GM18951 (cell line): ENCODE data around the gene PITPNM1.

Experiments used
- POLR2A ChIP-seq: IDR thresholded peaks from 4 replicates; pipeline ENCODE4 v1.6.1; 2011; ENCODE audit warnings: mild to moderate bottlenecking; ENCODE audit not compliant: insufficient read length, insufficient read depth; ENCODE audit errors: extremely low read depth
- in situ Hi-C: fragments of 300-500 bp; cut with MboI; formaldehyde crosslinking; loops from one replicate; pipeline ENCODE4 v1.12.0; 2022; ENCODE audit warnings: low sequenced_read_pairs, mixed read lengths, inconsistent platforms; ENCODE audit not compliant: unreplicated experiment

Gene PITPNM1

GRCh38 chr11:67495234-67496005, 9.7 kb downstream of the PITPNM1 start:
- no peak for TF ChIP-seq POLR2A
- in situ Hi-C loops: no loop called here

- in situ Hi-C loops: no loop called here
- no peak for TF ChIP-seq POLR2A
These were observed 10.6 kb downstream of the PITPNM1 start for GRCh38 chr11:67494371-67495233.

- in situ Hi-C loops: no loop called here
- TF ChIP-seq POLR2A: no peak
These were observed 11.4 kb downstream of the PITPNM1 start for GRCh38 chr11:67493548-67494370.

- TF ChIP-seq POLR2A: no peak
- in situ Hi-C loops: no loop called here
These were observed 12.2 kb downstream of the PITPNM1 start for GRCh38 chr11:67492801-67493547.

GRCh38 chr11:67492069-67492727, 13.0 kb downstream of the PITPNM1 start:
- no peak for TF ChIP-seq POLR2A
- in situ Hi-C loops: no loop called here

- TF ChIP-seq POLR2A: no peak
- in situ Hi-C loops: no loop called here
These were observed 13.7 kb downstream of the PITPNM1 start for GRCh38 chr11:67491276-67492068.

- in situ Hi-C loops: no loop called here
- TF ChIP-seq POLR2A: no peak
These were observed 14.5 kb downstream of the PITPNM1 start for GRCh38 chr11:67490727-67491065.

GRCh38 chr11:67489885-67490726, 15.1 kb downstream of the PITPNM1 start:
- in situ Hi-C loops: no loop called here
- peak; percentile 7 for TF ChIP-seq POLR2A

- TF ChIP-seq POLR2A: no peak
These were observed 15.8 kb downstream of the PITPNM1 start for GRCh38 chr11:67489203-67489884.

More at GRCh38 chr11:67489203-67489884, 15.8 kb downstream of the PITPNM1 start:
- in situ Hi-C loops: no loop called here
